Measurements from ENCODE around the gene EPC1.
"Not testable (repeated sequence)": the region's sequence is repeated elsewhere in the genome, so short reads cannot be mapped to it uniquely, and the experiment has no call there.

- TF ChIP-seq TAF1 (IDR thresholded peaks at IDR 0.05; ENCODE audit: borderline replicate concordance, low read depth, low read length); POLR2A (IDR thresholded peaks at IDR 0.05; ENCODE audit: low read depth, low read length): not testable (repeated sequence)
Observed at GRCh38 chr10:32250489-32250888, 96.5 kb downstream of the EPC1 start.

Measured in GM12892 (cell line).